GM12878 (cell line): ENCODE results near the gene TRAIP. TPM values are rescaled to one million over a fixed set of nuclear protein-coding genes. Genes with fewer than 3 reads are reported as not detected.

Experiments
- ATAC-seq: fragments of 200-7000 bp; cut with Tn5 transposase; 3 replicates; pipeline ENCODE4 v1.9.1; 2020; ENCODE audit warnings: mild to moderate bottlenecking, moderate library complexity
- BruUV-seq: library from RNA; stranded (reverse); fragments of 400-500 nt; replicated peaks from 2 replicates; lab custom pipeline; 2021; lab: Mats Ljungman, UMichigan
- CTCF ChIA-PET: fragments of 300-600 bp; sonication (Branson Sonifier 250); formaldehyde crosslinking; extraction: SDS; loops from one replicate; lab custom pipeline; 2021; ENCODE audit warnings: inconsistent platforms; lab: Yijun Ruan, JAX
- POLR2A ChIA-PET: fragments of 350-600 bp; formaldehyde crosslinking; extraction: SDS; loops from one replicate; lab custom pipeline; 2021; ENCODE audit warnings: inconsistent platforms; lab: Charles Lee
- RAD21 ChIA-PET: fragments of 300-600 bp; sonication (Branson Sonifier 250); formaldehyde crosslinking; loops from one replicate; lab custom pipeline; 2023; ENCODE audit warnings: antibody characterized with exemption; ENCODE audit not compliant: unreplicated experiment; lab: Charles Lee
- SMC1A ChIA-PET: fragments of 300-600 bp; sonication (Branson Sonifier 250); formaldehyde crosslinking; loops from one replicate; lab custom pipeline; 2023; ENCODE audit not compliant: unreplicated experiment, uncharacterized antibody; lab: Charles Lee
- DNase-seq: peaks from one replicate; pipeline ENCODE4 v3.0.0-alpha.2; 2011; ENCODE audit warnings: low read depth, low spot score
- FAIRE-seq: peaks from 3 replicates; lab custom pipeline; 2011; peaks lifted over from hg19 to GRCh38; lab: Jason Lieb, UNC
- H2AFZ ChIP-seq: 2 replicates; pipeline ENCODE4 v1.6.0; 2011; ENCODE audit warnings: low read depth, low read length, control low read depth; ENCODE audit not compliant: control insufficient read depth
- H3K27ac ChIP-seq: 2 replicates; pipeline ENCODE4 v1.5.1; 2011; ENCODE audit warnings: control low read depth; ENCODE audit not compliant: control insufficient read depth, insufficient read depth
- H3K27me3 ChIP-seq, 2 experiments: replicated peaks in 1 of 2; 2 replicates each; pipeline versions ENCODE4 v1.6.0 to v1.6.1; 2011; ENCODE audit warnings: low read length in 1 of 2; ENCODE audit not compliant: control insufficient read depth in 2 of 2, insufficient read depth in 2 of 2
- H3K36me3 ChIP-seq, 2 experiments: 2 replicates each; pipeline ENCODE4 v1.5.1; 2011; ENCODE audit warnings: low read length in 1 of 2; ENCODE audit not compliant: control insufficient read depth in 2 of 2, insufficient read depth in 2 of 2
- H3K4me1 ChIP-seq: 2 replicates; pipeline ENCODE4 v1.6.1; 2011; ENCODE audit warnings: mild to moderate bottlenecking, low read length, moderate library complexity, mixed read lengths; ENCODE audit not compliant: control insufficient read depth, insufficient read depth
- H3K4me2 ChIP-seq: 2 replicates; pipeline ENCODE4 v1.6.0; 2011; ENCODE audit warnings: control low read depth; ENCODE audit not compliant: control insufficient read depth, insufficient read depth
- H3K4me3 ChIP-seq: fragments of 200-600 bp; sonication (generic); 2 replicates; pipeline ENCODE4 v1.5.1; 2016
- H3K79me2 ChIP-seq: 2 replicates; pipeline ENCODE4 v1.6.0; 2011; ENCODE audit warnings: low read length; ENCODE audit not compliant: control insufficient read depth, insufficient read depth
- H3K9ac ChIP-seq: 2 replicates; pipeline ENCODE4 v1.8.0; 2011; ENCODE audit warnings: low read length, control low read depth, mixed read lengths; ENCODE audit not compliant: control insufficient read depth, insufficient read depth
- H3K9me3 ChIP-seq: replicated peaks from 3 replicates; pipeline ENCODE4 v1.5.1; 2011; ENCODE audit warnings: mild to moderate bottlenecking, low read length; ENCODE audit not compliant: control insufficient read depth, insufficient read depth
- H4K20me1 ChIP-seq: 2 replicates; pipeline ENCODE4 v1.6.0; 2011; ENCODE audit not compliant: control insufficient read depth, insufficient read depth
- E2F4 ChIP-seq: IDR thresholded peaks from 2 replicates; pipeline ENCODE4 v1.6.1; 2012; ENCODE audit warnings: low read depth, low read length, improper control_type of control experiment
- ETV6 ChIP-seq, 2 experiments: fragments of 450-650 bp in 1 of 2; IDR thresholded peaks in 1 of 2; conservative IDR thresholded peaks in 1 of 2; 2 replicates each; pipeline ENCODE4 v1.6.1; 2014; ENCODE audit warnings: antibody characterized with exemption in 1 of 2, borderline replicate concordance in 1 of 2, low read depth in 1 of 2, mild to moderate bottlenecking in 1 of 2, moderate library complexity in 1 of 2
- LARP7 ChIP-seq: fragments of 450-650 bp; IDR thresholded peaks from 2 replicates; pipeline ENCODE4 v1.6.1; 2017; ENCODE audit warnings: mild to moderate bottlenecking
- PBX3 ChIP-seq: IDR thresholded peaks from 2 replicates; pipeline ENCODE4 v1.6.1; 2011; ENCODE audit warnings: mild to moderate bottlenecking, low read depth, low read length, moderate library complexity; ENCODE audit not compliant: insufficient replicate concordance
- REST ChIP-seq: IDR thresholded peaks from 2 replicates; pipeline ENCODE4 v1.6.1; 2012; ENCODE audit warnings: mild to moderate bottlenecking, low read depth, low read length
- SMAD5 ChIP-seq: IDR thresholded peaks from 2 replicates; pipeline ENCODE4 v1.6.1; 2016; ENCODE audit warnings: antibody characterized with exemption, low read depth
- TCF7 ChIP-seq: IDR thresholded peaks from 2 replicates; pipeline ENCODE4 v1.6.1; 2014; ENCODE audit warnings: antibody characterized with exemption, borderline replicate concordance
- USF2 ChIP-seq: IDR thresholded peaks from 2 replicates; pipeline ENCODE4 v1.6.1; 2011; ENCODE audit warnings: low read depth, low read length, improper control_type of control experiment, borderline replicate concordance
- WGBS: methylation state at CpG from one replicate; pipeline ENCODE4 v1.1.6; 2016; ENCODE audit warnings: low lambda C conversion rate; ENCODE audit not compliant: insufficient replicate concordance, insufficient coverage; ENCODE audit errors: missing lambda C conversion rate; 5-methylcytosine and 5-hydroxymethylcytosine counted together
- in situ Hi-C: fragments of 300-500 bp; cut with MboI; formaldehyde crosslinking; loops from 9 replicates; pipeline ENCODE4 v1.14.3; 2018; ENCODE audit warnings: mixed read lengths
- intact Hi-C: fragments of 100-400 bp; cut with micrococcal nuclease; formaldehyde crosslinking; loops from one replicate; pipeline ENCODE4 v1.14.2; 2022; ENCODE audit not compliant: unreplicated experiment
- polyA plus RNA-seq, 11 experiments: library from polyadenylated mRNA; depleted of rRNA in 4 of 11; unstranded in 6 of 11; stranded (reverse) in 5 of 11; fragments of >200 nt; fragmentation: Nextera tagmentation in 4 of 11; fragmentation: Illumina TruSeq in 1 of 11; extraction: Ambion mirVana in 4 of 11; extraction: Trizol in 1 of 11; gene quantifications; 1 replicate in 1 of 11; 2 replicates in 10 of 11; pipeline versions ENCODE4 v1.2.1 to v1.2.3, GENCODE V29; 2011 to 2016; ENCODE audit warnings: inconsistent platforms in 2 of 11, missing spikeins in 2 of 11, low read depth in 1 of 11
- total RNA-seq, 4 experiments: library from RNA; depleted of rRNA in 3 of 4; stranded (reverse); fragments of >200 nt in 3 of 4; fragmentation: Illumina TruSeq in 1 of 4; extraction: Trizol in 1 of 4; gene quantifications; 2 replicates each; pipeline versions ENCODE4 v1.2.1 to v1.2.3, GENCODE V29; 2013 to 2021

The TRAIP gene
- total and polyA plus RNA-seq, 10 of the 15 experiments (the other 5 are each of a cell fraction or from before 2014, with no cell fraction given), result 15.9 to 37.0 (median 23.1) TPM

GRCh38 chr3:49785565-49786356, 70.6 kb downstream of the TRAIP start:
- peak overlapping the region; percentile 87 for H3K9ac ChIP-seq
- peak overlapping the region; percentile 65 for H2AFZ ChIP-seq
- peaks cover 9% of the 10 kb centered on the region for H3K4me1 ChIP-seq
- peaks cover 27% of the 10 kb centered on the region for H3K79me2 ChIP-seq
- ChIA-PET CTCF (interaction anchor here (0.5 to 1.5 kb wide), 4 partner anchors 17 to 294 kb away, joined by 3 to 4 read pairs (median 4); partner anchors contain the start of gene INKA1), SMC1A (interaction anchor here (1.3 kb wide), 1 partner anchor 21 kb away, joined by 3 read pairs; no protein-coding TSS in a partner anchor), RAD21 (interaction anchor here (0.8 to 2.5 kb wide), 5 partner anchors 18 to 246 kb away, joined by 3 to 14 read pairs (median 4); partner anchors contain the start of genes INKA1 and UBA7), POLR2A (interaction anchor here (0.6 to 3.0 kb wide), 4 partner anchors 18 to 283 kb away, joined by 3 to 15 read pairs (median 4); partner anchors contain the start of gene INKA1)
- WGBS, result 7% methylated on average over 30 of the region's 50 CpGs
- H3K27me3 ChIP-seq, result no peaks in the 10 kb centered on the region
- no peaks in the 10 kb centered on the region for H3K9me3 ChIP-seq
- peak overlapping the region; percentile 96 for H3K4me3 ChIP-seq
- no peaks in the 10 kb centered on the region for H3K36me3 ChIP-seq
- no peak for TF ChIP-seq TCF7
- no peak for TF ChIP-seq SMAD5
- TF ChIP-seq USF2, result no peak
- peak; percentile 41; the same call in 1 of the 2 replicates for TF ChIP-seq REST
- peak; percentile 25; the same call in 1 of the 2 replicates for TF ChIP-seq LARP7
- peak; percentile 58 for TF ChIP-seq PBX3
- TF ChIP-seq ETV6 (conservative IDR thresholded peaks at IDR 0.05 in 1 of 2, IDR thresholded peaks at IDR 0.05 in 1 of 2; ENCODE audit: borderline replicate concordance in 1 of 2, low read depth in 1 of 2), result no peak
- no peak for TF ChIP-seq E2F4
- intact Hi-C loops, result loop anchor here (5.0 kb wide), 1 partner anchor 63 kb away; the partner anchor contains the start of gene GMPPB
- DNase-seq (no peak), ATAC-seq (peak; percentile 68), FAIRE-seq (peak; percentile 89)
- H4K20me1 ChIP-seq, result no peaks in the 10 kb centered on the region
- BruUV-seq, result no TSS peak
- in situ Hi-C loops, result no loop called here
- H3K4me2 ChIP-seq, result peak overlapping the region; percentile 30
- H3K27ac ChIP-seq, result peak overlapping the region; percentile 59
